Esophagus muscularis mucosa (tissue), 4 donors: Measurements from ENCODE around the gene FLT4. TPM values are rescaled to one million over a fixed set of nuclear protein-coding genes. Genes with fewer than 3 reads are reported as not detected.

Experiments used
- DNase-seq: peaks from one replicate; pipeline ENCODE4 v3.0.0-alpha.2; 2017; ENCODE audit errors: extremely low spot score
- H3K27ac ChIP-seq, 4 donors: fragments of 200-600 bp; sonication (generic); replicated peaks in 1 of 4; 1 replicate in 3 of 4; 2 replicates in 1 of 4; pipeline ENCODE4 v1.5.1; 2016 to 2019; ENCODE audit warnings: mild to moderate bottlenecking in 1 of 4
- H3K27me3 ChIP-seq, 4 donors: fragments of 200-600 bp; sonication (generic); one replicate each; pipeline versions ENCODE4 v1.5.1 to v1.6.0; 2016 to 2019
- H3K36me3 ChIP-seq, 4 donors: fragments of 200-600 bp; sonication (generic); one replicate each; pipeline ENCODE4 v1.5.1; 2016 to 2019
- H3K4me1 ChIP-seq, 4 donors: fragments of 200-600 bp; sonication (generic); one replicate each; pipeline ENCODE4 v1.5.1; 2016 to 2019
- H3K4me3 ChIP-seq, 4 donors: fragments of 200-600 bp; sonication (generic); 1 replicate in 2 of 4; 2 replicates in 2 of 4; pipeline ENCODE4 v1.5.1; 2016 to 2019; ENCODE audit warnings: mild to moderate bottlenecking in 4 of 4, moderate library complexity in 1 of 4
- H3K9me3 ChIP-seq, 4 donors: fragments of 200-600 bp; sonication (generic); 1 replicate in 3 of 4; 2 replicates in 1 of 4; pipeline ENCODE4 v1.5.1; 2016 to 2019
- EP300 ChIP-seq: sonication (generic); formaldehyde crosslinking; IDR thresholded peaks from one replicate; pipeline ENCODE4 v1.6.1; 2017; ENCODE audit warnings: antibody characterized with exemption
- POLR2A ChIP-seq: fragments of 450-650 bp; IDR thresholded peaks from one replicate; pipeline ENCODE4 v1.6.1; 2017; ENCODE audit warnings: antibody characterized with exemption, moderate library complexity, mild to moderate bottlenecking, low read depth
- POLR2AphosphoS5 ChIP-seq, 2 donors: sonication (generic); formaldehyde crosslinking; IDR thresholded peaks; one replicate each; pipeline ENCODE4 v1.6.1; 2017; ENCODE audit warnings: antibody characterized with exemption in 2 of 2
- WGBS: methylation state at CpG from one replicate; pipeline ENCODE4 v1.1.5; 2018; 5-methylcytosine and 5-hydroxymethylcytosine counted together
- intact Hi-C: fragments of 100-400 bp; cut with DNase I; formaldehyde crosslinking; loops from one replicate; pipeline ENCODE4 v1.15.1; 2023
- total RNA-seq, 4 donors: library from RNA; depleted of rRNA; stranded (reverse); fragments of >200 nt; gene quantifications; one replicate each; pipeline versions ENCODE4 v1.1.0 to v1.2.1, GENCODE V29; 2016
- TF ChIP-seq, protein P1 (sequence below), 3 experiments: fragments of 200-600 bp in 2 of 3; fragments of 450-650 bp in 1 of 3; sonication (generic) in 2 of 3; IDR thresholded peaks; one replicate each; pipeline ENCODE4 v1.5.1; 2017 to 2019; ENCODE audit warnings: antibody characterized with exemption in 3 of 3, mild to moderate bottlenecking in 2 of 3, moderate library complexity in 1 of 3

Gene FLT4
- total RNA-seq, 4 donors from 2014 or later = 10.4 to 15.6 (median 11.8) TPM

DNA sequence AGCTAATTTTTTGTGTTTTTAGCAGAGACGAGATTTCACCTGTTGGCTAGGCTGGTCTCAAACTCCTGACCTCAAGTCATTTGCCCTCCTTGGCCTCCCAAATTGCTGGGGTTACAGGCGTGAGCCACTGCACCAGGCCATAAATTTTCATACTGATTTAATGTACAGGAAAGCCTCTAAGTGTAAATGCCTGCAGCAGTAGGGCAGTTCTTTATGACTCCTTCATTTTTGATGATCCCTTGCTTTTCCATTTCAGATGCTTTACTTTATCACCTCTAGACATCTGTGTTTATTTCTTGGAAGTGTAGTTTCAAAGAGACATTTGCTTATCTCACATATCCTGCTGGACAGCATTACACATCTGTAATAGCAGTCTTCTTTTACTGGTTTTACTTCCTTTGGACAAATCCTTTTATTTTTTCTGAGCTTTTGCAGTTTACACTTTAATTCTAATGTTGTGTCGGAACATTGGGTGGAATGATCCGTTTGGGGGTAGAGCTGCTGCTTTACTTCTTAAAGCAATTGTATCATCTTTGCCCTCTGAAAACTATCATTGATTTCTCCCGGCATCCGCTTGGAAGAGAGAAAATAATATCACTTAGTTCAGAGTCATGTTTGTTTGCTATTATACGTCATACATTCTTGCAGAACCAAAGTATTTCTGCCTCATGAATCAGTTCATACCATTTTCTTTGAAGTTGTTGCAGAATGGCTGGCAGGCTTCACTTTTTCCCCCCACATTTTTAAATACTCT, 94.1 kb downstream of the FLT4 start:
- TF ChIP-seq EP300 (no peak), POLR2A (no peak), POLR2AphosphoS5 (IDR thresholded peaks at IDR 0.05) (no peak)
- TF ChIP-seq, protein P1, sequence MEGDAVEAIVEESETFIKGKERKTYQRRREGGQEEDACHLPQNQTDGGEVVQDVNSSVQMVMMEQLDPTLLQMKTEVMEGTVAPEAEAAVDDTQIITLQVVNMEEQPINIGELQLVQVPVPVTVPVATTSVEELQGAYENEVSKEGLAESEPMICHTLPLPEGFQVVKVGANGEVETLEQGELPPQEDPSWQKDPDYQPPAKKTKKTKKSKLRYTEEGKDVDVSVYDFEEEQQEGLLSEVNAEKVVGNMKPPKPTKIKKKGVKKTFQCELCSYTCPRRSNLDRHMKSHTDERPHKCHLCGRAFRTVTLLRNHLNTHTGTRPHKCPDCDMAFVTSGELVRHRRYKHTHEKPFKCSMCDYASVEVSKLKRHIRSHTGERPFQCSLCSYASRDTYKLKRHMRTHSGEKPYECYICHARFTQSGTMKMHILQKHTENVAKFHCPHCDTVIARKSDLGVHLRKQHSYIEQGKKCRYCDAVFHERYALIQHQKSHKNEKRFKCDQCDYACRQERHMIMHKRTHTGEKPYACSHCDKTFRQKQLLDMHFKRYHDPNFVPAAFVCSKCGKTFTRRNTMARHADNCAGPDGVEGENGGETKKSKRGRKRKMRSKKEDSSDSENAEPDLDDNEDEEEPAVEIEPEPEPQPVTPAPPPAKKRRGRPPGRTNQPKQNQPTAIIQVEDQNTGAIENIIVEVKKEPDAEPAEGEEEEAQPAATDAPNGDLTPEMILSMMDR (IDR thresholded peaks at IDR 0.05) = no peak
- no peaks in the 10 kb centered on the region for H3K4me1 ChIP-seq
- H3K27ac ChIP-seq = no peak overlapping the region
- H3K4me3 ChIP-seq = no peak overlapping the region
- no peak for DNase-seq
- H3K9me3 ChIP-seq = no peaks in the 10 kb centered on the region
- peaks cover 5 to 46% (median 26%) of the 10 kb centered on the region in 4 donors for H3K36me3 ChIP-seq
- no peaks in the 10 kb centered on the region for H3K27me3 ChIP-seq
- intact Hi-C loops = no loop called here
- 82% methylated on average over 7 of the region's 7 CpGs for WGBS

DNA sequence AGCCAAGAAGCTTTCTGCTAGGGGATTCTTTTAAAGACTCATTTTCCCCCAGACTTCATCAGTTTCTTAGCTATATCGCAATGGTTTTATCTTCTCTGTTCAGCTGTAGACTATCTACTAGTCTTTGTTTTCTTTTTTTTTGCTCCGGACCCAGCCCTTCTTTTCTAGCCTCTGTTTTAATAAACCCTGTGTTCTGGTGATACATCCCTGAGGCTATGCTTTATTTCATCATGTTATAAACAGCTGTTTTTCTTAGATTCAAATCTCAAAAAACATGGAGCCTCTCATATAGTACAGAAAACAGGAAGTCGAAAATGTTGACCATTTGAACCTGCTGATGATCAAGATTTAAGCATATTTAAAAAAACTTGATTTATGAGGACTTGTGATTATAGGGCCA, 95.9 kb downstream of the FLT4 start:
- Histone ChIP-seq H3K4me1 (no peaks in the 10 kb centered on the region), H3K36me3 (peaks cover 5 to 53% (median 28%) of the 10 kb centered on the region in 4 donors), H3K27ac (no peak overlapping the region), H3K27me3 (no peaks in the 10 kb centered on the region), H3K4me3 (no peak overlapping the region), H3K9me3 (no peaks in the 10 kb centered on the region)
- DNase-seq = no peak
- no peak for TF ChIP-seq POLR2A
- intact Hi-C loops = no loop called here
- 88% methylated on average over 3 of the region's 3 CpGs for WGBS

Other genes starting within 250 kb of the FLT4 start
- 10 to 100 TPM; 17.7 to 26.4 (median 20.5) TPM for gene CNOT6, start 155.2 kb downstream of the FLT4 start, total RNA-seq
- gene SCGB3A1, start 58.1 kb downstream of the FLT4 start, total RNA-seq = 1 to 10 TPM in 2 of 4 donors, not detected in 2; 1.9 to 2.4 TPM
- gene OR2Y1, start 90.5 kb upstream of the FLT4 start, total RNA-seq = not detected
- 100 to 1,000 TPM; 132 to 205 (median 190) TPM for gene MGAT1, start 153.2 kb upstream of the FLT4 start, total RNA-seq
- 10 to 100 TPM; 17.7 to 22.8 (median 20.5) TPM for gene ZFP62, start 211.7 kb upstream of the FLT4 start, total RNA-seq
- under 1 TPM in 3 of 4 donors, not detected in 1; 0.17 to 0.58 (median 0.34) TPM for gene BTNL8, start 249.6 kb upstream of the FLT4 start, total RNA-seq